Neural cell (in vitro differentiated cells): Measurements from ENCODE around the gene PROC. TPM values are rescaled to one million over a fixed set of nuclear protein-coding genes. Genes with fewer than 3 reads are reported as not detected.

ENCODE experiments used
- H2AFZ ChIP-seq: fragments of 200-600, 300-800 bp; sonication (generic), shearing (Covaris generic); 2 replicates; pipeline ENCODE4 v1.6.0; 2014; ENCODE audit warnings: low read depth, mild to moderate bottlenecking, antibody characterized with exemption, low read length, moderate library complexity
- H3F3A ChIP-seq: fragments of 200-600 bp; shearing (Covaris generic); 2 replicates; pipeline ENCODE4 v1.6.1; 2016; ENCODE audit warnings: mild to moderate bottlenecking, moderate library complexity, mixed read lengths, antibody characterized with exemption, low read length; ENCODE audit not compliant: insufficient read depth, poor library complexity, severe bottlenecking
- H3K27ac ChIP-seq: fragments of 200-600, 300-800 bp; sonication (generic), shearing (Covaris generic); 2 replicates; pipeline ENCODE4 v1.5.1; 2014; ENCODE audit warnings: mild to moderate bottlenecking, low read length, moderate library complexity
- H3K27me3 ChIP-seq: fragments of 300-800, 200-600 bp; sonication (generic), shearing (Covaris generic); 2 replicates; pipeline ENCODE4 v1.6.0; 2014; ENCODE audit warnings: mild to moderate bottlenecking, low read depth, low read length, moderate library complexity; ENCODE audit not compliant: insufficient read depth
- H3K36me3 ChIP-seq: fragments of 300-800, 200-600 bp; sonication (generic), shearing (Covaris generic); 2 replicates; pipeline ENCODE4 v1.5.1; 2014; ENCODE audit warnings: mild to moderate bottlenecking, antibody characterized with exemption, low read length, moderate library complexity; ENCODE audit not compliant: insufficient read depth
- H3K4me2 ChIP-seq: fragments of 300-800, 200-600 bp; sonication (generic), shearing (Covaris generic); 2 replicates; pipeline ENCODE4 v1.6.0; 2014; ENCODE audit warnings: mild to moderate bottlenecking, low read length
- H3K4me3 ChIP-seq: fragments of 300-800, 200-600 bp; sonication (generic), shearing (Covaris generic); 2 replicates; pipeline ENCODE4 v1.5.1; 2014; ENCODE audit warnings: mild to moderate bottlenecking, low read length, moderate library complexity
- H3K79me2 ChIP-seq: fragments of 200-600 bp; shearing (Covaris generic); replicated peaks from 2 replicates; pipeline ENCODE4 v1.6.0; 2014; ENCODE audit warnings: mild to moderate bottlenecking, low read length, moderate library complexity; ENCODE audit not compliant: insufficient read depth
- H3K9ac ChIP-seq: fragments of 300-800, 200-600 bp; sonication (generic), shearing (Covaris generic); 2 replicates; pipeline ENCODE4 v1.6.1; 2016; ENCODE audit warnings: mild to moderate bottlenecking, low read length, mixed read lengths
- H3K9me2 ChIP-seq: fragments of 200-600 bp; shearing (Covaris generic); 2 replicates; pipeline ENCODE4 v1.6.1; 2016; ENCODE audit warnings: mild to moderate bottlenecking, low read length, mixed read lengths; ENCODE audit not compliant: insufficient read depth
- H3K9me3 ChIP-seq: fragments of 200-600, 300-800 bp; sonication (generic), shearing (Covaris generic); 2 replicates; pipeline ENCODE4 v1.6.1; 2016; ENCODE audit warnings: mild to moderate bottlenecking, mixed run types, low read length, moderate library complexity, mixed read lengths
- H4K20me1 ChIP-seq: fragments of 200-600 bp; shearing (Covaris generic); 2 replicates; pipeline ENCODE4 v1.6.1; 2016; ENCODE audit warnings: mild to moderate bottlenecking, mixed run types; ENCODE audit not compliant: insufficient read depth
- CTCF ChIP-seq: fragments of 450-650 bp; IDR thresholded peaks from 2 replicates; pipeline ENCODE4 v1.5.1; 2014; ENCODE audit warnings: antibody characterized with exemption, mild to moderate bottlenecking, moderate library complexity; ENCODE audit not compliant: poor library complexity, severe bottlenecking
- EP300 ChIP-seq: fragments of 450-650 bp; conservative IDR thresholded peaks from 2 replicates; pipeline ENCODE4 v1.6.1; 2014; ENCODE audit warnings: antibody characterized with exemption, mild to moderate bottlenecking, moderate library complexity; ENCODE audit not compliant: poor library complexity, severe bottlenecking
- EZH2 ChIP-seq: fragments of 200-600, 300-800 bp; shearing (Covaris generic), sonication (generic); IDR thresholded peaks from 2 replicates; pipeline ENCODE4 v1.6.1; 2014; ENCODE audit warnings: antibody characterized with exemption, low read length, borderline replicate concordance, mild to moderate bottlenecking; ENCODE audit not compliant: insufficient read depth, poor library complexity, severe bottlenecking
- MXI1 ChIP-seq: fragments of 450-650 bp; conservative IDR thresholded peaks from 2 replicates; pipeline ENCODE4 v1.6.1; 2014; ENCODE audit warnings: antibody characterized with exemption, mild to moderate bottlenecking; ENCODE audit not compliant: poor library complexity, severe bottlenecking
- POLR2AphosphoS5 ChIP-seq: IDR thresholded peaks from 2 replicates; pipeline ENCODE4 v1.6.1; 2012
- RAD21 ChIP-seq: fragments of 450-650 bp; conservative IDR thresholded peaks from 2 replicates; pipeline ENCODE4 v1.6.1; 2014; ENCODE audit warnings: antibody characterized with exemption, mild to moderate bottlenecking, moderate library complexity
- REST ChIP-seq: IDR thresholded peaks from 2 replicates; pipeline ENCODE4 v1.6.1; 2012; ENCODE audit warnings: borderline replicate concordance
- SMC3 ChIP-seq: fragments of 450-650 bp; conservative IDR thresholded peaks from 2 replicates; pipeline ENCODE4 v1.6.1; 2014; ENCODE audit warnings: antibody characterized with exemption, mild to moderate bottlenecking, moderate library complexity; ENCODE audit not compliant: poor library complexity
- TAF1 ChIP-seq: IDR thresholded peaks from 2 replicates; pipeline ENCODE4 v1.6.1; 2012; ENCODE audit warnings: low read depth
- polyA plus RNA-seq: library from polyadenylated mRNA; depleted of rRNA; stranded (reverse); fragments of >200 nt; gene quantifications from 2 replicates; pipeline ENCODE4 v1.2.3, GENCODE V29; 2014

PROC gene
- polyA plus RNA-seq, 1 donor from 2014 or later, result 0.33 TPM

GRCh38 chr2:127413200-127413599 is 5.0 kb upstream of the PROC start:
- Histone ChIP-seq H3K36me3 (no peaks in the 10 kb centered on the region), H2AFZ (no peak overlapping the region), H4K20me1 (no peaks in the 10 kb centered on the region), H3K4me2 (no peak overlapping the region), H3K79me2 (no peaks in the 10 kb centered on the region), H3K9me2 (no peaks in the 10 kb centered on the region), H3K27me3 (peaks cover 21% of the 10 kb centered on the region), H3K27ac (no peak overlapping the region), H3K4me3 (no peak overlapping the region), H3K9me3 (no peaks in the 10 kb centered on the region), H3F3A (no peaks in the 10 kb centered on the region), H3K9ac (no peak overlapping the region)
- TF ChIP-seq MXI1 (no peak), EZH2 (no peak)

GRCh38 chr2:127413782-127414637 is 4.2 kb upstream of the PROC start:
- no peak overlapping the region for H3K4me2 ChIP-seq
- TF ChIP-seq TAF1 (no peak), EZH2 (no peak), MXI1 (no peak), EP300 (no peak), CTCF (no peak), SMC3 (no peak), REST (no peak), POLR2AphosphoS5 (no peak), RAD21 (no peak)
- H3K27ac ChIP-seq, result no peak overlapping the region
- H3K27me3 ChIP-seq, result peaks cover 21% of the 10 kb centered on the region
- no peaks in the 10 kb centered on the region for H3K79me2 ChIP-seq
- no peak overlapping the region for H3K4me3 ChIP-seq
- no peaks in the 10 kb centered on the region for H3F3A ChIP-seq
- H4K20me1 ChIP-seq, result no peaks in the 10 kb centered on the region
- no peaks in the 10 kb centered on the region for H3K9me3 ChIP-seq
- H2AFZ ChIP-seq, result no peak overlapping the region
- no peaks in the 10 kb centered on the region for H3K36me3 ChIP-seq
- no peaks in the 10 kb centered on the region for H3K9me2 ChIP-seq
- no peak overlapping the region for H3K9ac ChIP-seq
